Large intestine (tissue), 3 donors: ENCODE data around the gene BLOC1S5. TPM values are rescaled to one million over a fixed set of nuclear protein-coding genes. Genes with fewer than 3 reads are reported as not detected.

Experiments
- DNase-seq, 2 donors: peaks; one replicate each; pipeline versions ENCODE4 v3.0.0 to v3.0.0-alpha.2; 2013
- H3K27ac ChIP-seq: one replicate; pipeline ENCODE4 v1.5.1; 2013; ENCODE audit warnings: low read length
- H3K27me3 ChIP-seq: 2 replicates; pipeline ENCODE4 v1.6.1; 2013; ENCODE audit warnings: low read length; ENCODE audit not compliant: control insufficient read depth, insufficient read depth
- H3K36me3 ChIP-seq: 2 replicates; pipeline ENCODE4 v1.6.1; 2013; ENCODE audit warnings: low read length; ENCODE audit not compliant: control insufficient read depth, insufficient read depth
- H3K4me1 ChIP-seq: one replicate; pipeline ENCODE4 v1.6.1; 2013; ENCODE audit warnings: low read length; ENCODE audit not compliant: control insufficient read depth, insufficient read depth
- H3K4me3 ChIP-seq: one replicate; pipeline ENCODE4 v1.5.1; 2013; ENCODE audit warnings: low read length
- H3K9me3 ChIP-seq: one replicate; pipeline ENCODE4 v1.6.1; 2013; ENCODE audit warnings: mild to moderate bottlenecking, low read depth, low read length, moderate library complexity; ENCODE audit not compliant: control insufficient read depth
- WGBS: methylation state at CpG from one replicate; pipeline ENCODE4 v1.1.5; 2013; ENCODE audit warnings: low lambda C conversion rate; ENCODE audit not compliant: insufficient coverage; 5-methylcytosine and 5-hydroxymethylcytosine counted together
- polyA plus RNA-seq: library from polyadenylated mRNA; unstranded; fragments of 120-200 nt; gene quantifications from one replicate; pipeline ENCODE4 v1.2.1, GENCODE V29; 2013

Gene BLOC1S5
- polyA plus RNA-seq, 1 donor: 14.2 TPM

- peaks cover 5% of the 10 kb centered on the region for H3K36me3 ChIP-seq
- no peak for DNase-seq
- H3K4me3 ChIP-seq: no peak overlapping the region
- WGBS: 100% methylated on average over 1 of the region's 4 CpGs
- H3K27me3 ChIP-seq: no peaks in the 10 kb centered on the region
- H3K4me1 ChIP-seq: no peaks in the 10 kb centered on the region
- no peaks in the 10 kb centered on the region for H3K9me3 ChIP-seq
- H3K27ac ChIP-seq: no peak overlapping the region
These were observed 44.1 kb downstream of the BLOC1S5 start for GRCh38 chr6:8020083-8020482.

GRCh38 chr6:8017705-8018104 lies 46.5 kb downstream of the BLOC1S5 start:
- WGBS: 90% methylated on average over 3 of the region's 7 CpGs
- Histone ChIP-seq H3K36me3 (peaks cover 13% of the 10 kb centered on the region), H3K9me3 (no peaks in the 10 kb centered on the region), H3K4me3 (no peak overlapping the region), H3K27ac (no peak overlapping the region), H3K27me3 (no peaks in the 10 kb centered on the region), H3K4me1 (no peaks in the 10 kb centered on the region)
- DNase-seq: no peak

GRCh38 chr6:8017276-8017701 lies 46.9 kb downstream of the BLOC1S5 start:
- Histone ChIP-seq H3K36me3 (peaks cover 13% of the 10 kb centered on the region), H3K4me1 (no peaks in the 10 kb centered on the region), H3K4me3 (no peak overlapping the region), H3K27me3 (no peaks in the 10 kb centered on the region), H3K27ac (no peak overlapping the region), H3K9me3 (no peaks in the 10 kb centered on the region)
- no peak for DNase-seq
- WGBS: no CpG with 5 or more reads among the region's 9 CpGs

GRCh38 chr6:8014947-8015346 lies 49.2 kb downstream of the BLOC1S5 start:
- no peak overlapping the region for H3K4me3 ChIP-seq
- WGBS: 100% methylated on average over 1 of the region's 3 CpGs
- no peaks in the 10 kb centered on the region for H3K27me3 ChIP-seq
- H3K36me3 ChIP-seq: peaks cover 13% of the 10 kb centered on the region
- no peaks in the 10 kb centered on the region for H3K4me1 ChIP-seq
- no peak overlapping the region for H3K27ac ChIP-seq
- DNase-seq: no peak
- H3K9me3 ChIP-seq: no peaks in the 10 kb centered on the region

- peaks cover 13% of the 10 kb centered on the region for H3K36me3 ChIP-seq
- no peaks in the 10 kb centered on the region for H3K27me3 ChIP-seq
- no peaks in the 10 kb centered on the region for H3K4me1 ChIP-seq
- H3K27ac ChIP-seq: no peak overlapping the region
- no peaks in the 10 kb centered on the region for H3K9me3 ChIP-seq
- no peak for DNase-seq
- no peak overlapping the region for H3K4me3 ChIP-seq
- WGBS: no CpG with 5 or more reads among the region's 3 CpGs
These were observed 50.4 kb downstream of the BLOC1S5 start for GRCh38 chr6:8013763-8014162.

- Histone ChIP-seq H3K27ac (no peak overlapping the region), H3K9me3 (no peaks in the 10 kb centered on the region), H3K4me1 (no peaks in the 10 kb centered on the region), H3K4me3 (no peak overlapping the region), H3K27me3 (no peaks in the 10 kb centered on the region), H3K36me3 (no peaks in the 10 kb centered on the region)
- 100% methylated on average over 1 of the region's 1 CpG for WGBS
- DNase-seq: no peak
These were observed 58.0 kb downstream of the BLOC1S5 start for GRCh38 chr6:8006208-8006607.

- WGBS: 100% methylated on average over 3 of the region's 4 CpGs
These were observed 59.1 kb downstream of the BLOC1S5 start for GRCh38 chr6:8005136-8005535.

GRCh38 chr6:8000636-8001035 lies 63.6 kb downstream of the BLOC1S5 start:
- H3K27ac ChIP-seq: no peak overlapping the region
- WGBS: 100% methylated on average over 1 of the region's 1 CpG
- no peak for DNase-seq
- H3K36me3 ChIP-seq: no peaks in the 10 kb centered on the region
- no peak overlapping the region for H3K4me3 ChIP-seq
- H3K27me3 ChIP-seq: no peaks in the 10 kb centered on the region
- peaks cover 9% of the 10 kb centered on the region for H3K4me1 ChIP-seq
- H3K9me3 ChIP-seq: no peaks in the 10 kb centered on the region

More at GRCh38 chr6:8005136-8005535, 59.1 kb downstream of the BLOC1S5 start:
- Histone ChIP-seq H3K4me1 (no peaks in the 10 kb centered on the region), H3K27me3 (no peaks in the 10 kb centered on the region), H3K9me3 (no peaks in the 10 kb centered on the region), H3K36me3 (no peaks in the 10 kb centered on the region), H3K27ac (no peak overlapping the region), H3K4me3 (no peak overlapping the region)
- DNase-seq: no peak

GRCh38 chr6:8000188-8000596 lies 64.0 kb downstream of the BLOC1S5 start:
- WGBS: 83% methylated on average over 1 of the region's 4 CpGs

GRCh38 chr6:7999201-7999600 lies 65.0 kb downstream of the BLOC1S5 start:
- H3K27me3 ChIP-seq: no peaks in the 10 kb centered on the region
- no peak overlapping the region for H3K4me3 ChIP-seq
- WGBS: 17% methylated on average over 1 of the region's 3 CpGs
- no peak for DNase-seq
- H3K4me1 ChIP-seq: peaks cover 9% of the 10 kb centered on the region
- H3K36me3 ChIP-seq: no peaks in the 10 kb centered on the region
- no peak overlapping the region for H3K27ac ChIP-seq
- H3K9me3 ChIP-seq: no peaks in the 10 kb centered on the region

More at GRCh38 chr6:8000188-8000596, 64.0 kb downstream of the BLOC1S5 start:
- H3K4me1 ChIP-seq: peaks cover 9% of the 10 kb centered on the region
- H3K9me3 ChIP-seq: no peaks in the 10 kb centered on the region
- no peak overlapping the region for H3K27ac ChIP-seq
- no peaks in the 10 kb centered on the region for H3K27me3 ChIP-seq
- DNase-seq: no peak
- no peak overlapping the region for H3K4me3 ChIP-seq
- no peaks in the 10 kb centered on the region for H3K36me3 ChIP-seq

- DNase-seq: no peak
- no CpG with 5 or more reads among the region's 7 CpGs for WGBS
- no peak overlapping the region for H3K4me3 ChIP-seq
- H3K27me3 ChIP-seq: no peaks in the 10 kb centered on the region
- no peaks in the 10 kb centered on the region for H3K36me3 ChIP-seq
- H3K9me3 ChIP-seq: no peaks in the 10 kb centered on the region
- no peak overlapping the region for H3K27ac ChIP-seq
- H3K4me1 ChIP-seq: peaks cover 9% of the 10 kb centered on the region
These were observed 66.0 kb downstream of the BLOC1S5 start for GRCh38 chr6:7998103-7998725.
